Measurements from ENCODE around the gene TM2D1.
"Not testable (repeated sequence)": the region's sequence is repeated elsewhere in the genome, so short reads cannot be mapped to it uniquely, and the experiment has no call there.

The TM2D1 gene

DNA sequence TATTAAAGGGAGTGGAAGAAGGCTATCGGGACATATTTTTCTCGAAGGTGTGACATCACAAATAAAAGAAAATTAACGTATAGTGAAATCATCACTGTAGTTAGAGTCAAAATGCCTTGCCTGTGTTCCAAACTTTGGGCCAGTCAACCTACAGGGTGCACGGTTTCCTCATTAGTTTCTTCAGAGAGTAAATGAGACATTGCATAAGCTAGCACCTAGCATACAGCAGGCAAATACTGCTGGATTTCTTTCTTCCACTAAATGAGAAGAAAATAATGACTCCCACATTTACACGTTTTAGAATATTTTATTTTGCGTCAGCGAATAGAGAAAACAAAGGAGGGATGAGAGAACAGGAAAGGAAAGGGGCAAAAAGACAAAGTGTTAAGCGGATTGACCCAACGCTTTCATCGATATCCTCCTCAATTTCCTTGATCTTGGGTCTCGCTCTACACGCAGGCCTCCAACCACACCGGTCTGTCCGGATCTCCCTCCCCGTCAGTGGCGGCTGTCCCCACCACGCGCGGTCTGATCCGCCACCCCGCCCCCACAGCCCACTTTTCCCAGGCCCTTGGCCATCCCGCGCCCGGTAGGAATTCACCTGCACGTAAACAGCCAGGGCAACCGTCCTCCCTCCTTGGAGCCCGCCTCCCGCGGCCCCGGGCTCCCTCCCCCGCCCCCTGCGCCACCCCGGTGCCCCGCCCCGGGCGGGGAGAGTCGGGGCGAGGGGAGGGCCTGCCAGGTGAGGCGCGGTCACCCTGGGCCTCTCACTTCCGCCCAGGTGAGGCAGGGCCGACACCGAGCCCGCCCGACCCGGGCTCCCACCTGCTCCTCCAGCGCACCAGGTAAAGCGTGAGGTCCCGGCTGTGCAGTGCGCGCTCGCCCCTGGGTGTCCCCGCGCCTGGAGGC lies 17.0 kb upstream of the TM2D1 start, which contains the start of gene PATJ:
Gene PATJ (plus strand): TSS at position 770 of the 909 bp plus-strand sequence. CDS start 20,413 bp downstream, outside the sequence.
- peak within 1 kb of the TSS; percentile 93 for H3K9ac ChIP-seq (ENCODE audit: low read depth, low read length)
- H3K4me1 ChIP-seq (ENCODE audit: insufficient read depth, low read length): peaks cover 10% of the 10 kb centered on the region; the same call in 1 of the 2 replicates
- no peaks in the 10 kb centered on the region for H3K36me3 ChIP-seq (ENCODE audit: insufficient read depth, low read length)
- H3K9me3 ChIP-seq (ENCODE audit: control insufficient read depth, insufficient read depth, low read length): no peaks in the 10 kb centered on the region

DNA sequence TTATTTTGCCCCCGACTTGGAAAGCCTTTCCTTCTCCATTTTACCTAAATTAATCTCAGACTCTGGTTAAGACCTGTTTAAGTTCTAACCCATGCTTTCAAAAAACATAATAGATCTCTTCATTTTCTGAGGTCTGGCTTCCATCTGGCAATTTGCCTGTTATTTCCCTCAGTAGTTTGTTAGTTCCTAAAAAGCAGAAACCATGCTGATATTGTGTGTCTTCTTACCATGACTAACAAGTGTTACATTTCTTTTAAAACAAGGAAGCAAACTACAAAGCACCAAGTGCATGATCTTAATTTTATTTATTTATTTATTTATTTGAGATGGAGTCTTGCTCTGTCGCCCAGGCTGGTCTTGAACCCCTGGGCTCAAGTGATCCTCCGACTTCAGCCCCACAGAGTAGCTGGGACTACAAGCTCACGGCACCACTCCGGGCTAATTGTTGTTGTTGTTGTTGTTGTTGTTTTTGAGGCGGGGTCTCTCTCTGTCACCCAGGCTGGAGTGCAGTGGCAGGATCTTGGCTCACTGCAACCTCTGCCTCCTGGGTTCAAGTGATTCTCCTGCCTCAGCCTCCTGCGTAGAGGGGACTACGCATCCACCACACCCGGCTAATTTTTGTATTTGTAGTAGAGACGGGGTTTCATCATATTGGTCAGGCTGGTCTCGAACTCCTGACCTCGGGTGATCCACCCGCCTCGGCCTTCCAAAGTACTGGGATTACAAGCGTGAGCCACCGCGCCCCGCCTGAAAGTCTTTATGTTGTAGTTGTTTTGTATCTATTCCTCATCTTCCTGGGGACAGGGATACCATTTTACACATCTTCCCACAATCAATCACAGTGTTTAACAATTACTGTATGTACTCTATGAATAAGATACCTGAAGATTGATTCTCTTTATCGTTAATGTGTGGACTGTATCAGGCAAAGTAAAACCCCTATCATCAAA lies 16.1 kb upstream of the TM2D1 start:
- peak overlapping the region; percentile 93; the same call in 1 of the 2 replicates for H3K9ac ChIP-seq (ENCODE audit: low read depth, low read length)
- H3K36me3 ChIP-seq (ENCODE audit: insufficient read depth, low read length): no peaks in the 10 kb centered on the region
- H3K9me3 ChIP-seq (ENCODE audit: control insufficient read depth, insufficient read depth, low read length): no peaks in the 10 kb centered on the region
- H3K4me1 ChIP-seq (ENCODE audit: insufficient read depth, low read length): 0 out of 2 replicates have a peak, but pooled peaks cover under 1% of the 10 kb centered on the region

DNA sequence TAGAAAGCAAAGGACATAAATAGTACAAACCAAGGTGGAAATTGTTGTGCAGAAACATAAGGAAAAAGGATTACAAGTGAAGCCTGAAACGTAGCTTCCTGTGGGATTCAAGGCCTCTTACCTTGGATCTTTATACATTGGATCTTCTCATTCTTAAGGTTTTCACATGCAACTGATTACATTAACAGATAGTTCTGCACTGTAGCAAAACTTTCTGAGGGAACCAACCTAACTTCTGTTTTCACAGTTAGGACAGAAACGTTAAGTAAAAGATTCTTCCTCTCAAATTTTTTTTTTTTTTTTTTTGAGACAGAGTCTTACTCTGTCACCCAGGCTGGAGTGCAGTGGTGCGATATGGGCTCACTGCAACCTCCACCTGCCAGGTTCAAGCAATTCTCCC lies 7.8 kb upstream of the TM2D1 start:
- H3K4me1 ChIP-seq (ENCODE audit: insufficient read depth, low read length): no peaks in the 10 kb centered on the region
- no peaks in the 10 kb centered on the region for H3K36me3 ChIP-seq (ENCODE audit: insufficient read depth, low read length)
- no peaks in the 10 kb centered on the region for H3K9me3 ChIP-seq (ENCODE audit: control insufficient read depth, insufficient read depth, low read length)
- H3K9ac ChIP-seq (ENCODE audit: low read depth, low read length): no peak overlapping the region

- not testable (repeated sequence) for H3K9ac ChIP-seq (ENCODE audit: low read depth, low read length); H3K36me3 ChIP-seq (ENCODE audit: insufficient read depth, low read length); H3K9me3 ChIP-seq (ENCODE audit: control insufficient read depth, insufficient read depth, low read length); H3K4me1 ChIP-seq (ENCODE audit: insufficient read depth, low read length)
Observed at GRCh38 chr1:61730679-61731078, 5.7 kb upstream of the TM2D1 start.

GRCh38 chr1:61727544-61727943 lies 2.6 kb upstream of the TM2D1 start:
- Histone ChIP-seq H3K9ac (ENCODE audit: low read depth, low read length) (no peak overlapping the region), H3K9me3 (ENCODE audit: control insufficient read depth, insufficient read depth, low read length) (no peaks in the 10 kb centered on the region), H3K36me3 (ENCODE audit: insufficient read depth, low read length) (no peaks in the 10 kb centered on the region), H3K4me1 (ENCODE audit: insufficient read depth, low read length) (no peaks in the 10 kb centered on the region)

GRCh38 chr1:61724506-61724812 lies 482 bp downstream of the TM2D1 start:
- H3K9me3 ChIP-seq (ENCODE audit: control insufficient read depth, insufficient read depth, low read length): no peaks in the 10 kb centered on the region
- H3K36me3 ChIP-seq (ENCODE audit: insufficient read depth, low read length): no peaks in the 10 kb centered on the region
- no peaks in the 10 kb centered on the region for H3K4me1 ChIP-seq (ENCODE audit: insufficient read depth, low read length)
- H3K9ac ChIP-seq (ENCODE audit: low read depth, low read length): peak overlapping the region; percentile 84

DNA sequence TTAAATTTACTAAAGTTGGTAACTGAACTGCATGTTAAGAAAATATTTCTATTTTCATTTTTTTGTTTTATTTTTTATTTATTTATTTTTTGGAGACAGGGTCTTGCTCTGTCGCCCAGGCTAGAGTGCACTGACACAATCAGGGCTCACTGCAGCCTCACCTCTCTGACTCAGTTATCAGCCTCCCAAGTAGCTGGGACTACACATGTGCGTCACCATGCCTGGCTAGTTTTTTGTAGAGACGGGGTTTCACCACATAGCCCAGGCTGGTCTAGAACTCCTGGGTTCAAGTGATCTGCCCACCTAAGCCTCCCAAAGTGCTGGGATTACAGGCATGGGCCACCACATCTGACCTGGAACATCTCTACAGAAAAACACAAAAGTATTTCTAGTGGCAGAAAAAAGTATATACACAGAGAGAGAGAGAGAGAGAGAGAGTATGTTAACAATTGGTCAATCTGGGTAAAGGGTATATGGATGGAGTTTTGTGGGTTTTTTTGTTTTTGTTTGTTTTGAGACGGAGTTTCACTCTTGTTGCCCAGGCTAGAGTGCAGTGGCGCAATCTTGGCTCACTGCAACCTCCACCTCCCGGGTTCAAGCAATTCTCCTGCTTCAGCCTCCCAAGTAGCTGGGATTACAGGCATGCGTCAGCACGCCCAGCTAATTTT lies 5.8 kb downstream of the TM2D1 start:
- H3K36me3 ChIP-seq (ENCODE audit: insufficient read depth, low read length): not testable (repeated sequence)

DNA sequence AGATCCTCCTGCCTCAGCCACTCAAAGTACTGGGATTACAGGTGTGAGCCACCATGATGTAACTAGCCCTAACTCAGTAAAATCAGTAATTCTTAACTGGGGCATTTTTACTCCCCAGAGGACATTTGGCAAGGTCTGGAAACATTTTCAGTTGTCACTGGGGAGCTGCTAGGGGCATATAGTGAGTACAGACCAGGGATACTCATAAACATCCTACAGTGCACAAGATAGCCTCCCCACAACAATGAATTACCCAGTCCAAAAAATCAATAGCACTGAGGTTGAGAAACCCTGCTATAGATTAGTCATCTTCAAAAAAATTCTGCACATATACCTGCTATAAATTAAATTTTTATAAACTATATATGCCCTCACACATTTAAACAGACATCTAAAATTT lies 13.0 kb downstream of the TM2D1 start:
- Histone ChIP-seq H3K4me1 (ENCODE audit: insufficient read depth, low read length) (no peaks in the 10 kb centered on the region), H3K9me3 (ENCODE audit: control insufficient read depth, insufficient read depth, low read length) (no peaks in the 10 kb centered on the region), H3K9ac (ENCODE audit: low read depth, low read length) (no peak overlapping the region), H3K36me3 (ENCODE audit: insufficient read depth, low read length) (no peaks in the 10 kb centered on the region)

More for the DNA sequence above, 5.8 kb downstream of the TM2D1 start:
- not testable (repeated sequence) for H3K9ac ChIP-seq (ENCODE audit: low read depth, low read length); H3K9me3 ChIP-seq (ENCODE audit: control insufficient read depth, insufficient read depth, low read length); H3K4me1 ChIP-seq (ENCODE audit: insufficient read depth, low read length)

- not testable (repeated sequence) for H3K4me1 ChIP-seq (ENCODE audit: insufficient read depth, low read length); H3K36me3 ChIP-seq (ENCODE audit: insufficient read depth, low read length); H3K9ac ChIP-seq (ENCODE audit: low read depth, low read length); H3K9me3 ChIP-seq (ENCODE audit: control insufficient read depth, insufficient read depth, low read length)
Observed at GRCh38 chr1:61711257-61711656, 13.7 kb downstream of the TM2D1 start.

DNA sequence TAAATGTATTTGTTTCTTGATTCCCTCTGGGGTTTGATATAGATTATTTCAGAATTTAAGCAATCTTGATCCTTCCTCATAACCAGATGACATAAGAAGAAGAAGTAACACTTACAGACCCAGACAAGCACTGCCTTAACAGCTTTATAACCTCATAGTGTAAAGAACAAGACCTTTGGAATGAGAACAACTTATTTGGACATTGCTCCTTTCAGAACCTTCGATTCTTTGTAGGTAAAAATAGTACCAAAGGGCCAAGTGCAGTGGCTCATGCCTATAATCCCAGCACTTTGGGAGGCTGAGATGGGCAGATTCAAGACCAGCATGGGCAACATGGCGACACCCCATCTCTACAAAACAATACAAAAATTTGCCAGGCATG lies 15.0 kb downstream of the TM2D1 start:
- no peaks in the 10 kb centered on the region for H3K4me1 ChIP-seq (ENCODE audit: insufficient read depth, low read length)
- no peaks in the 10 kb centered on the region for H3K36me3 ChIP-seq (ENCODE audit: insufficient read depth, low read length)
- no peak overlapping the region for H3K9ac ChIP-seq (ENCODE audit: low read depth, low read length)
- H3K9me3 ChIP-seq (ENCODE audit: control insufficient read depth, insufficient read depth, low read length): no peaks in the 10 kb centered on the region

GRCh38 chr1:61708953-61709907 lies 15.7 kb downstream of the TM2D1 start:
- H3K9me3 ChIP-seq (ENCODE audit: control insufficient read depth, insufficient read depth, low read length): no peaks in the 10 kb centered on the region
- H3K9ac ChIP-seq (ENCODE audit: low read depth, low read length): no peak overlapping the region
- no peaks in the 10 kb centered on the region for H3K4me1 ChIP-seq (ENCODE audit: insufficient read depth, low read length)
- H3K36me3 ChIP-seq (ENCODE audit: insufficient read depth, low read length): no peaks in the 10 kb centered on the region

- H3K9me3 ChIP-seq (ENCODE audit: control insufficient read depth, insufficient read depth, low read length): no peaks in the 10 kb centered on the region
- no peaks in the 10 kb centered on the region for H3K36me3 ChIP-seq (ENCODE audit: insufficient read depth, low read length)
- no peak overlapping the region for H3K9ac ChIP-seq (ENCODE audit: low read depth, low read length)
- no peaks in the 10 kb centered on the region for H3K4me1 ChIP-seq (ENCODE audit: insufficient read depth, low read length)
Observed at GRCh38 chr1:61699911-61700851, 24.8 kb downstream of the TM2D1 start.
